Raji (cell line): Measurements from ENCODE around the gene RCE1.
A peak's percentile ranks its signal among the peaks of the same experiment; 100 is the strongest.

Source experiments
- POLR2A ChIP-seq: IDR thresholded peaks from 2 replicates; pipeline ENCODE4 v1.6.1; 2011; ENCODE audit warnings: low read depth, low read length, control low read depth; ENCODE audit not compliant: insufficient read depth

The RCE1 gene

GRCh38 chr11:66859686-66860448 is 16.6 kb downstream of the RCE1 start:
- TF ChIP-seq POLR2A = no peak

- no peak for TF ChIP-seq POLR2A
Observed at GRCh38 chr11:66860449-66860831, 17.2 kb downstream of the RCE1 start.

- TF ChIP-seq POLR2A = no peak
Observed at GRCh38 chr11:66861038-66861773, 18.0 kb downstream of the RCE1 start.

DNA sequence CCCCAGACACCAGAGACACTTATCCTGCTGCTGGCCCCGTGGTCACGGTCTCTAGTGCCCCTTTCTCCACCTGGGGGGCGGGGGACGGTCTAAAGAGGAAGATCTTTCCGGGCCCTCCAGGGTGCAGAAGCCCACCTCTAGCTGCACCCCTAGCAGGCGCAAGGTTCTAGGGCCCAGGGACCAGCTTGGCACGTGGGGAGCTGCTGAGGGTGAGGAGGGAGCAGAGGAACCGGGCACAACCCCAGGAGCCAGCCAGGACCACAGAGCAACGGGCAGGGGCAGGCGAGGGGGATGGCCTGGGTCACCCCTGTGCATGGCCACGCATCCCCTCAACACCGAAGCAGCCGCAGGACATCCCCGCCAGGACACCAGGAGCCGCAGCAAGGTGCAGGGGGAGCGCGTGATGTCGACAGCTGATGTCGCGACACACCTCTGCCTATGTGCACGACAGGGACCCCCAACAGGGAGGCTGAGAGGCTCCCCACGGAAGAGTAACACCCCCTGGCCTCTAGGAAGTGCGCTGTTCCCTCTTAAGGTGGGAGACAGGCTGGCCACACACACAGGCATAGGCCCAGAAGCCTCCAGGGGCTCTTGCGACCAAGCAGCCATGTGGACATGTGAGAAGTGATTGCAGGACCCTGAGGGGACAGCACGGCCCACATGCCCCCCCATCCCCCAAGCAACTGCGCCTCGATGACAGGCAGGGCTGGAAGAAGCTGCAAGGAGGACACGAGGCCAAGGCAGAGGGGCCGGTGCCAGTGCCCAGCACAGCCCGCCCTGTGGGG is 18.7 kb downstream of the RCE1 start:
- TF ChIP-seq POLR2A = no peak

- no peak for TF ChIP-seq POLR2A
Observed at GRCh38 chr11:66862559-66863037, 19.4 kb downstream of the RCE1 start.

GRCh38 chr11:66863428-66864125 is 20.3 kb downstream of the RCE1 start:
- TF ChIP-seq POLR2A = no peak

GRCh38 chr11:66864172-66864901 is 21.1 kb downstream of the RCE1 start:
- TF ChIP-seq POLR2A = no peak

DNA sequence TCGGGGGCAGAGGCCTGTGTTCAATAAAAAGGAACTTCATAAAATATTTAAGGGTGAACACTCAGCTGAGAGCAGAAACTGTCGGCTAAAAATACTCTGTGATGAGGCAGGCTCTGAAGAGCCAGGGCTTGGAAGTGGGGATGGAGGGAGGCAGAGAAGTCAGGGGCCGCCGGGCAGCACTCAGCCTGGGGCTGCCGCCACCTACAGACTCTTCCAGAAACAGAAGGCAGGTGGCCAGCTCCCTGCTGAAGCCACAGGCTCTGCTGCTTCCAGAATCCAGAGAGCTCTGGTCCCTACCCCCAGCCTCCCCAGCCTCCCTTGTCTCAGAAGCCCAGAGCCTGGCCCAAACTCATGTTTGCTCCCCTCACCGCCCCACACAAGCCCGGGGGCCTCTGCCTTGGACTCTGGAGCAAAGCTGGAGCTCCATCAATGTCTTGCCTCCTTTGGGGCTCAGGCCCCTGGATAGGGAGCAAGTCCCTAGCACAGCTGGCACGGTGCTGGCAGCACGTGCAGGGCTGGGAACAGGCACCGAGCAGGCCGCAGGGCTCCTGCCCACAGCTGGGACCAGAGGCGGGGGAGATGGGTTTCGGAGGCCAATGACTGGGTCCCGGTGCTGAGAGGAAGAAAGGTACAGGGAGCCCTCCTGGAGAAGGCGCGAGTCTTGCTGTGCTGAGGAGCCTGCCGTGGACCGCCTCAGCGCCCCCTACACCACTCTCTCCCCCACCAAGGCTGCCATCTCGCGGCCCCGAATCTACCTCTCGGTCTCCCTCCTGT is 21.9 kb downstream of the RCE1 start:
- no peak for TF ChIP-seq POLR2A

- TF ChIP-seq POLR2A = no peak
Observed at GRCh38 chr11:66866007-66866406, 22.8 kb downstream of the RCE1 start.

DNA sequence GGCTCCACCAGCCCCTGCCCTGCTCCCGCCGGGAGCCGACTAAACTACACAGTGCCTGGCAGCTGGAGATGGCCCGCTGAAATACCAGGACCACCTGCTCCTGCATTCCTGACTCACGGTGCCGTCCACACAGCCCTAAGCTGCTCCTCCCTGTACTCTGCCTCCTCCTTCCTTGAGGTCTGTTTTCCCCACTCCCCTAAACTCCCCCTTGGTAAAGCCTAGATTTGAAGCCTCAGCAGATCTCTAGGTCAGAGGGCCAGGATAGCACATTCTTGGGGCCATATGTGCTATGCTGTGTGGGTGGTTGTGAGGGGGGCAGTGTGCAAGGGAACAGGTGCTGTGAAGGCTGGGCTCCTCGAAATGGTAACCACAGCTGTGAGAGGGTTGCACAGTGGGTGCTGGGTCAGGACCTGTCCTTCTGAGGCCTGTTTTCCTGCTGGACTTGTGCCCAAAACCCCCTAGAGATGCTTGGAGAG is 23.3 kb downstream of the RCE1 start:
- no peak for TF ChIP-seq POLR2A

DNA sequence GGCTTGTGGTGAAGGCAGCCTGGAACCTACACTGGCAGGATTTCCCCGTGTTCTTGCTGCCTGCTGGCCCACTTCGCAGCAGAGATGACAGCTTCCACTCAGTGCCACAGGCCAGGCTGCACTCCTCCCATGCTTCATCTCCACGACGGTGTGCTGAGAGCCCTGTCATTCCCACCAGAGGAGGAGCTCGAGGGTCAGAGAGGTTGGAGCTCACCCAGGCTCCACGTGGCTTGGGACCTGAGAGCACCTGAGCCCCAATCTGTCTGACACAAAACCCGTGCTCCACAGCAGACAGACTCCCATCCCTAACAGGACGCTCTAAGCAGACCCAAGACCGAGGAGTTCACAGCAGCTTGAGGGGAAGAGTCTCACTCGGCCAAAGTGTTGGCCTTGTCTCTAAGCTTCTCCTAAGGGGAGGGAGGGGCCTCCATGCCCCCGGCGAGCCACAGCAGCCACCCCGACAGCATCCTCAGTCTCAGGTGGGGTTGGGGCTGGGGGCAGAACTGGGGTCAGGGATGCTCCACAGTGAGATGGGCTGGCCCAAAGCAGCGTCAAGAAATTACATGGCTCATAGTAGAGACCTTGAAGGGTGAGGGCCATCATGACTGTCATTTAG is 24.3 kb downstream of the RCE1 start:
- no peak for TF ChIP-seq POLR2A

DNA sequence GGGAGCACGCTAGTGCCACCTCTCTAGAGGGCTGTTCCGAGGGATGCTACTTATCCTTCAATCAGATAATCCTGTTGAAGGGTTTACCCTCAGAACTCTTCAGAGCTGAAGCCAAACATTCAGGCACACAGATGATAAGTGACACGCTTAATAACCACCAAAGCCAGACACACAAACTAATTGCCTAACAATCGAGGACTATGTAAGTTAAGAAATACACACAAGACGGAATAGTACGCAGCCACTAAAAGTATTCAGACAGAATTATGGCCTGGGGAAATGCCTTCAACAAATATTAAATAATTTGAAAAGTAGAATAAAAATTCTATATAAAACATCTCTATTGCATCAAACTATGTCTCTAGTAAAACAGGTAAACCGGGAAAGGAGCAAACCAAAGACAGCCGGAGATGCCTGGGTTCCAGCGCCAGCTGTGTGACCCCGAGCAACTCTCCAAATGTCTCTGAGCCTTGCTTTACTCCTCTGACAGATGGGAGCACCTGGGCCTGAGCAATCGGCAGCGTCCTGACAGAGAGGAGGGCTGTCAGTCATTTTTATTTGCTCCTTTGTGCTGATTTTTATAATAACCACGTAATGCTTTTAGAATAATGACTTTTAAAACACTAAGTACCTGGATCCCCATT is 25.0 kb downstream of the RCE1 start:
- TF ChIP-seq POLR2A = no peak

GRCh38 chr11:66868726-66869566 is 25.7 kb downstream of the RCE1 start:
- TF ChIP-seq POLR2A = 0 out of 2 replicates have a peak, but pooled peaks have one; percentile 42
